SK-MEL-5 (cell line): ENCODE data around the gene MFSD8. TPM values are rescaled to one million over a fixed set of nuclear protein-coding genes. Genes with fewer than 3 reads are reported as not detected.

Source experiments
- DNase-seq: peaks from one replicate; pipeline ENCODE4 v3.0.0-alpha.2; 2016; ENCODE audit warnings: low read depth, low spot score
- in situ Hi-C: cut with HindIII; loops from 2 replicates; pipeline ENCODE4 v1.10.0; 2016; ENCODE audit warnings: low sequenced_read_pairs, high pct_unique_total_duplicates, low pct_unique_long_range_greater_than_20kb
- small RNA-seq, 2 experiments: library from RNA; depleted of rRNA; stranded (forward); fragments of <200 nt; gene quantifications; one replicate each; pipeline ENCODE3, GENCODE V24; 2014
- total RNA-seq: library from RNA; depleted of rRNA; stranded (reverse); fragments of >200 nt; shearing (Covaris generic); gene quantifications from 2 replicates; pipeline ENCODE4 v1.2.3, GENCODE V29; 2014; rRNA removed

The MFSD8 gene
- total RNA-seq, 1 experiment from 2014 or later: 12.7 TPM

DNA sequence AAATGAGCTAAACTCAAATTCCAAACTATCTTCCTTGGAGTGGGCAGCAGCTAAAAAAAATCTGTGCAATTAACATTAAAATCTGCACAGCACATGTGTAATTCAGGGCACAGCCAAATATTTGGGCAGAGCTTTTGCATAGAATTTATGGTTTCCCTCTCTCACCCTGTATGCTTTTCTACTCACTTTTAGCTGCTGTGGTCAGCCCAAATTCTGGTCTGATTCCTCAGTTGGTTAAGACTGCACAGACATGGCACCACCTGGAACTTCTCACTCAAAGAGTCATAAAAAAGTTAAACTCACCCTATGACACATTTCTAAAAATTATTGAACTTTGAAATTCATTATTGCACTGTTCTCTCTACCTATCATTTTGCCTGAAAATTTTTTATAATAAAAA is 89.2 kb downstream of the MFSD8 start:
- in situ Hi-C loops: no loop called here
- DNase-seq: no peak

DNA sequence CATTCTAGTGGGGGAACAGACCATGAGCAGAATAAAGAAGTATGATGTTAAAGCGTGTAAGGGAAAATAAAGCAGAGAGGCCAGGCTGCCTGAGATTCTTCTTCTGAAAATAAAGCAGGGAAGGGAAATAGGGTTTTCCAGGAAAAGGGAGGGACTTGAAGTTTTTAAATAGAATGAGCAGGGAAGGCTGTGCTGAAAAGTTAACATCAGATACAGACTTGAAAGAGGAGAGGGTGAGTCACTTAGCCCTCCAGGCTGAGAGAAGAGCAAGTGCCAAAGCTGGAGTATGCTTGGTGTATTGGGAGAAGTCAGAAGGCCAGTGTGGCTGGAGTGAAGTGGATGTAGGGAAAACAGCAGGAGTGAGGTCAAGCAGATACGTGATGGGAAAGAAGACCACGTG is 94.3 kb downstream of the MFSD8 start:
- in situ Hi-C loops: no loop called here
- DNase-seq: peak; percentile 21

DNA sequence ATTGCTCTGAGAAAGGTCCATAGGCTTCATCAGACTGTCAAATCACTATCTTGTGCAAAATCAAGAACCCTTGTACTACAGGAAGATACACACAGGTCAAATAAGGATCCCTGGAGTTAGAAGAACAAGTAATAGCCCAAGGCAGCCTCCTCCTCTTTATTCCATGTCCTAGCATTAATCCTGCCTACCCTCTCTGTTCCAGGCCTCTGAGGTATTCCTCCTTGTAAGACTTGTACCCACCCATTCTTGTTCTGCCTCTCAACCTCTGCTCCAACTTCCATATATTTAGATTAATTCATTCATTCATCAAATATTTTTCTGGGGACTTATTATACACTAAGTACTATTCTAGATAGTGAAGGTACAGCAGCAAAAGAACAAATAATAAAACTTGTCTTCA is 94.7 kb downstream of the MFSD8 start:
- in situ Hi-C loops: no loop called here
- no peak for DNase-seq

DNA sequence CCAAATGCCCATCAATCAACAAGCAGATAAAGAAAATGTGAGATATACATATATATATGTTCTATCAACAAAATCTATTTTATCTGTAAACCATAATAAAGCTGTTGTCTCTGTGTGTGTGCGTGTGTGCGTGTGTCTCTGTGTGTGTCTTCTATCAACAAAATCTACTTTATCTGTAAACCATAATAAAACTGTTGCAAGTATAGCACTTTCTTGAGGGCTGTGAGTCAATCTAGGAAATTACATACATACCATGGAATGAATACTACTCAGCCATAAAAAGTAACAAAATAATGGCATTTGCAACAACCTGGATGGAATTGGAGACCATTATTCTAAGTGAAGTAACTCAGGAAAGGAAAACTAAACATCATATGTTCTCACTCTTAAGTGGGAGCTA is 96.8 kb downstream of the MFSD8 start:
- in situ Hi-C loops: no loop called here
- DNase-seq: no peak

Small RNAs within 50 kb of the gene (small RNA-seq; reads per million reads assigned to genes)
- 0 reads per million in 2 experiments for gene RNU6-583P

Other genes with a start within 250 kb of the MFSD8 start
- gene SLC25A31, start 234.8 kb downstream of the MFSD8 start, total RNA-seq: not detected in 2 replicates
- 5.5 and 6.1 TPM in 2 replicates for gene HSPA4L, start 182.9 kb downstream of the MFSD8 start, total RNA-seq
- 11.1 and 13.7 TPM in 2 replicates for gene PLK4, start 84.3 kb downstream of the MFSD8 start, total RNA-seq
- 4.5 and 5.1 TPM in 2 replicates for gene ABHD18, start 233 bp upstream of the MFSD8 start, total RNA-seq
- gene LARP1B, start 96.1 kb upstream of the MFSD8 start, total RNA-seq: 11.7 and 13.4 TPM in 2 replicates